ENCODE results near the gene MTA1. TPM values are rescaled to one million over a fixed set of nuclear protein-coding genes. Genes with fewer than 3 reads are reported as not detected.

MTA1 gene
- total and polyA plus RNA-seq, 2 of the 8 experiments (the other 6 are each of a cell fraction or from before 2014, with no cell fraction given), result 73.9 to 221 TPM

GRCh38 chr14:105446971-105447370 lies 27.3 kb downstream of the MTA1 start (continued):
- TF ChIP-seq PHF8 (conservative IDR thresholded peaks at IDR 0.05; ENCODE audit: low read depth, low read length) (no peak), POLR2A (IDR thresholded peaks at IDR 0.05; ENCODE audit: control extremely low read depth in 1 of 2, low read depth in 2 of 2, low read length in 2 of 2) (no peak)

Data from H1 (cell line).